NCI-H1930 (cell line): ENCODE measurements around the gene SV2B.
"Not testable (repeated sequence)": the region's sequence is repeated elsewhere in the genome, so short reads cannot be mapped to it uniquely, and the experiment has no call there.

Source experiments
- DNase-seq, 2 experiments: peaks; one replicate each; lab custom pipeline; 2025; lab: John Stamatoyannopoulos, UW

The SV2B gene

GRCh38 chr15:91099995-91100813 is at the start of gene SV2B:
Gene SV2B (plus strand): TSS chr15:91100257. CDS start chr15:91226264, 126,007 bp downstream.
- DNase-seq = no peak

GRCh38 chr15:91051248-91051647 is 48.8 kb upstream of the SV2B start:
- DNase-seq = no peak

DNA sequence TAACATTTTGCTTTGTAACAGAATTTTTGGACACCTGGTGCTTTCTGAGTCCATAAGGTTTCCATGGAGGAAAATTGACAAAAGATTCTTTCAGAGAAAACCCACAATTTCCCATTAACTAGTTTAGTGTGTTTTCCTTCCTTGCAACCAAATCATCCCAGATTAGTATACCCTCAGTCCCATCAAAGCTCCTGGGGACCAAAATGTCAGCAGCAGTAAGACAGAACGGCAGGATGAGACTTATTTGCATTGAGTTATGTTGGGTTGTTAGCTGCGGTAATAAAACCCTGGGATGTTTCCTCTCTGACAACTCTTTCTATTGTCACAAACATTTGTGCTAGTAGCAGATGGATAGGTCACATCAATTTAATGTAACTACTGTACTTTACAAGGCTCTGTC is 45.2 kb upstream of the SV2B start:
- DNase-seq = no peak

DNA sequence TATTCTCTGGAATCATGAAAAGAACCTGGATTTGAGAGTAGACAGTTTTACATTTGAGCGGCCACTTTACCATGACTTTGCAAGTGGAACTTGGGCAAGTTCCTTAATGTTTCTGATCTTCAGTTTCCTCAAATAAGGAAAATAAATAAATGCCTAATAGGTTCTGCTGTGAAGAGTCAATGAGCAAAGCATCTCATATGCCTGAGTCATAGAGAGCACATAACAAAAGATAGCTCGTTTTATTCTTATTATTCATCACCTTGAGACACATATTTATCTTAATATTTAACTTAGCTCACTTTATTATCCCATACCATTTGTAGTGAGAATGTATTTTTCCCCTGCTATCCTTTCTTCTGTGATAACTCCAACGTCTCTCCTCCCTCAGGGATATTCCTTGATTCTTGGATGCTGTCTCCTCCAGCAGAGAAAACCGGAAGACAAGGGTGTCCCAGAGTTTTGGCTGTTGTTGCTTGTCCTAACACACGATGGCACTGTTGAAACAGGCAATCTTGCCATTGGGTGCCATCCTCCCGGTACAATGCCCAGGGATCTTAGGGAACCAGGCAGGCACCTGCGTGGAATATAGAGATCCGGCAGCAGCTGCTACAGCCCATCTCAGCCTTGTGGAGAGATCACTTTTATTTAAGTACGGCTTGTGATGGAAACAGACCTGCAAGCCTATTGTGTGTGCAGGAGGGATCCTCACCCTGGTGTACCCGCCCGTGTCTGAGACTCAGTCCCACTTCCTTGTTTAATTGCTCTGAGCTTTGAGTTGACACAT is 44.3 kb upstream of the SV2B start:
- DNase-seq = peak; percentile 63

DNA sequence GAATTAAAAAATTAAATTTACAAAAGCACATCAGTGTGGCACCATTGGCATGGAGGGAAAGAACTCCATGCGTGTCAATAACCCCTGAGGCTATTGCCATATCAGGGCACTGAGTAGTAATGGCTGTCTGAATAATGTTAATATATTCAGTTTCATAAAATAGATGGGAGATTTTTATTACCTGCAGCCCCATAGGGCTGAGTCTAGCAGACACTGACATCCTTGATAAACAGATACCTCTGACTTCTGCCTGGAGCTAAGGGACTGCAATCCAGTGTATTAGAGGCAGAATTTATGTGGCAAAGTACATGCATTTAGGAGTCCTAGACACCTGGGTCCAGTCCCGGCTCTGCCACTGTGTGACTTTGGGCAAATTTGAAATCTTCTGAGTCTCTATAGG is 38.8 kb upstream of the SV2B start:
- no peak for DNase-seq

DNA sequence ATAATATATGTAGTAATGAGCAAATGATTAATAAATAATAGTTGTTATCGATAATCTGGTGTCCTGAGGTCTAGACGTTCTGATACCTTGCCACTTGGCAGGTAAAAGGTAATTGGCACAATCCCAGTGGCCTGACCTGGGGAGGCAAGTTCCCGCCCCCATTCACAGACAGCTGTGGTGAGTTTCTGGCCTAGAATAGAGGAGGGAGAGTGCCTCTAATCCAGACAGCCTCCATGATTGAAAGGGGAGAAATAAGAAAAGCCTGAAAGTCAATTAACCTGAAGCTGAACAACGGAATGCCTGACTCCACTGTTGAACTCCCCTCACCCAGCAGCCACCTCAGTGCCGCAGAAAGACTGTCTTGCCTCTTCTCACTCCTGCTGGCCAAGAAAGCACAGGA is 38.1 kb upstream of the SV2B start:
- no peak for DNase-seq

GRCh38 chr15:91065505-91065904 is 34.6 kb upstream of the SV2B start:
- no peak for DNase-seq

- no peak for DNase-seq
These were observed 33.0 kb upstream of the SV2B start for GRCh38 chr15:91067036-91067435.

DNA sequence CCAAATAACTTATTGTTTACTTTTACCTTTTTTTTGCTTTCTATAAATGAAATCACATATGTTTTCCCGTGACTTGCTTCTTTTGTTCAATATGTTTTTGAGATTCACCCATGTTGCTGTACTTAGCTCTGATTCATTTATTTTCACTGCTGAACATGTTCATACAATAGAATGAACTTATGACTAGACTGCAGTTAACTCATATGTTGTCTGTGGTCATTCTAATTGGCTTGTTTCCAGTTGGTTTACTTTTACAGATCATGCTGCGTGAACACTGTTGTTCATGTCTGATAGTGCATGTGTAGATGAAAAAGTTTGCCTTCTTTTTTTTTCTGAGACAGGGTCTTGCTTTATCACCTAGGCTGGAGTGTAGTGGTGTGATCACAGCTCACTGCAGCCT is 31.6 kb upstream of the SV2B start:
- DNase-seq = no peak

- no peak for DNase-seq
These were observed 31.1 kb upstream of the SV2B start for GRCh38 chr15:91068966-91069365.

DNA sequence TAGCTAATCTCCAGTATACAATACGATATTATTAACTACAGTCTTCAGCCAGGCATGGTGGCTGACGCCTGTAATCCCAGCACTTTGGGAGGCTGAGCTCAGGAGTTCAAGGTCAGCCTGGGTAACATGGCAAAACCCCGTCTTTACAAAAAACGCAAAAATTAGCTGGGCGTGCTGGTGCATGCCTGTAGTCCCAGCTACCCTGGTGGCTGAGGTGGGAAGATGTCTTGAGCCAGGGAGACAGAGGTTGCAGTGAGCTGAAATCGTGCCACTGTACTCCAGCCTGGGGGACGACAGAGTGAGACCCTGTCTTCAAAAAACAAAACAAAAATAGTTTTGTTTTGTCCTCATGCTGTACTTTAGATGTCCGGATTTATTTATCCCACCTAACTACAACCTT is 29.2 kb upstream of the SV2B start:
- no peak for DNase-seq

GRCh38 chr15:91072161-91072560 is 27.9 kb upstream of the SV2B start:
- no peak for DNase-seq

DNA sequence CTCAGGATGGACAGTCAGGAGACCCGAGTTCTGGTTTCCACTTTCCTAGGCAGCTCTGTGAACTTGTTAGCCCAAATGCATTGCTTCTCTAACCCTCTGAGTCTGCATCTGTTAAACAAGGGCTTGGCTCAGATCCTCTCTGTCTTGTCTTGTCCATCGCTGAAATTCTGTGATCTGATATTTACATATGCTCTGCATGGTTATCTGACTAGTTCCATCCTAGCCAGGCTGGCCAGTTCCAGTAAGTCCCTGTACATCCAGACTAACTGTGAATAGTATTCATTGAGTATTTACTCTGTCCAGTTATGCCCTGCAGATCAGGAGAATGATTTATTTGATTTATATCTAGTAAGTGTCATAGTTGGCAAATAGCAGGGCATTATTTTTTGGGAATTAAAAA is 27.0 kb upstream of the SV2B start:
- DNase-seq = no peak

DNA sequence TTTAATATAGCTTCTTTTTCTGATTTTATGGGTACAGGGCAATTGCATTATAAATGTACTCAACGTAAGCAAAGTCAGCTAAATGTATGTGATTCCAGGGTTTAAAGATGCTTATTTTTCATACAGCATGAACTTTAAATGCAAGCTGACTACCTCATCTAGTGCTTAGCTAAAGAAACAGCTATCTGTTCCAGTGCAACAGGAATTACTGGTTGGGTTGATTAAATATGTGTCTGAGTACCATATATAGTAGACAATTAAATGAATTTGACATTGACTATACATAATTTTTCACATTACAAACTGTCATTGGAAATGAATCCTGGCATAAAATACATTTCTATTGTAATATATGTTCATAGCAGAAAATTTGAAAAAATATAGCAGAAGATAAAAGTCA is 26.3 kb upstream of the SV2B start:
- no peak for DNase-seq

- no peak for DNase-seq
These were observed 24.3 kb upstream of the SV2B start for GRCh38 chr15:91075739-91076138.

DNA sequence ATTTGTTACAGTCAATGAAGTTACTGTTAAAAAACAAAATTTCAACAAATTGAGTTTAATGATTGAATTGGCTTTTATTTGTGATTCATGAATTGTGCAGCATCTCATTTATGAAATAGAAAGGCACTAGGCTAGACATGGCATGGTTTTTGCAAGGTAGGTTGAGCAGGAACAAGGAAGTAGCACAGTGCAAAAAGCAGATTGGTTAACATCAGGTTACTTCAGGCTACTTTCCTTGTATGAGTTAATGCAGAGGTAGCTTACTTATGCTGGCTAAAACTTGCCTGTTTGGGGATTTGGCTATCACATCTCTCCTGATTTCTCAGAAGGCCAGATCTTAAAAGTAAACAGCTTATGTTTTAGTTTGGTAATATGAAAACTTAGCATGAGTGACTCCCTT is 23.0 kb upstream of the SV2B start:
- no peak for DNase-seq

DNA sequence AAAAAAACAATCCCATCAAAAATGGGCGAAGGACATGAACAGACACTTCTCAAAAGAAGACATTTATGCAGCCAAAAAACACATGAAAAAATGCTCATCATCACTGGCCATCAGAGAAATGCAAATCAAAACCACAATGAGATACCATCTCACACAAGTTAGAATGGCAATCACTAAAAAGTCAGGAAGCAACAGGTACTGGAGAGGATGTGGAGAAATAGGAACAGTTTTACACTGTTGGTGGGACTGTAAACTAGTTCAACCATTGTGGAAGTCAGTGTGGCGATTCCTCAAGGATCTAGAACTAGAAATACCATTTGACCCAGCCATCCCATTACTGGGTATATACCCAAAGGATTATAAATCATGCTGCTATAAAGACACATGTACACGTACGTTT is 6.2 kb upstream of the SV2B start:
- not testable (repeated sequence) for DNase-seq

GRCh38 chr15:91098451-91098850 is 1.6 kb upstream of the SV2B start:
- no peak for DNase-seq

GRCh38 chr15:91099616-91099994 is 452 bp upstream of the SV2B start:
- DNase-seq = peak in 1 of 2 experiments; percentile 23

- DNase-seq = no peak
These were observed 954 bp downstream of the SV2B start for GRCh38 chr15:91100814-91101607.

GRCh38 chr15:91101608-91101920 is 1.5 kb downstream of the SV2B start:
- DNase-seq = no peak

DNA sequence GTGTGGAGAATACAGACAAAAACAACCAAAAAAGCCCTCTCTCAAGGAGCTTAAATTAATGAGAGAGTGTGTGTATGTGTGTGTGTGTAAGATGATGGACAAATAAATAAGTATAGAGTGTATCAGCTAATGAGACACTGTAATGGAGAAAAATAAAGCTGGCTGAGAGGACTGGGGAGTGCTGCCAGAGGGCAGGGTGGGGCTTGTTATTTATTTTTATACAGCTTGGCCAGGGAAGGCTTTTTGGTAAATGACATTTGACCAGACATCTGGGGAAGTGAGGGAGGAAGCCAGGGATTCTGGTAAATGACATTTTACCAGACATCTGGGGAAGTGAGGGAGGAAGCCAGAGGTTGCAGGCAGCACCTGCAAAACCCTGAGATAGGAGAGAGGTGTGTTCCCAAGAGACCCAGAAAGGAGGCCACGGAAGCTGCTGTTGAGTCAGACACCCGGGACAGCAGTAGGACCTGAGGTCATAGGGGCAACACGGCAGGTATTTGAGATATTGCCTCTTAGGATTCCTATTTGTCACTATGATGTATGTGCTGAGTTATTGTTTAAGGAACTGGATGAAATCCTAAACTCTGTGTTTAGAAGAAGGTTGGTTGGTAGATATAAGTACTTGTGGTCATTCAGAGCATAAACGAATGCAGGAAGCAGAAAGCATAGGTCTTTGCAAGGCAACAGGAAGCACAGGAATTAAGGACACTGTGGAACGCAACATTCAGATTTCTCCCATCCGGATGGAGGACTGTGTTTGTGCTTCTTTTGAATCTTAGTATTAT is 2.7 kb downstream of the SV2B start:
- no peak for DNase-seq
